Endothelial cell of umbilical vein (primary cell): ENCODE measurements around the gene PLEKHG3. TPM values are rescaled to one million over a fixed set of nuclear protein-coding genes. Genes with fewer than 3 reads are reported as not detected.

Experiments used
- BruUV-seq: library from RNA; stranded (reverse); fragments of 400-500 nt; replicated peaks from 2 replicates; lab custom pipeline; 2021; lab: Mats Ljungman, UMichigan
- CTCF ChIA-PET: fragments of 300-600, 350-600 bp; sonication (Branson Sonifier 250); formaldehyde crosslinking; loops from one replicate; lab custom pipeline; 2021; ENCODE audit warnings: antibody characterized with exemption, inconsistent platforms; lab: Charles Lee
- POLR2A ChIA-PET: fragments of 300-600, 350-600 bp; sonication (Branson Sonifier 250); formaldehyde crosslinking; loops from one replicate; lab custom pipeline; 2021; ENCODE audit warnings: antibody characterized with exemption, inconsistent platforms; lab: Charles Lee
- DNase-seq: peaks from one replicate; pipeline ENCODE4 v3.0.0-alpha.2; 2011; ENCODE audit warnings: low read depth, low spot score
- FAIRE-seq: peaks from 2 replicates; lab custom pipeline; 2011; peaks lifted over from hg19 to GRCh38; lab: Jason Lieb, UNC
- H2AFZ ChIP-seq: 2 replicates; pipeline ENCODE4 v1.6.0; 2012; ENCODE audit warnings: low read depth, low read length, control low read depth, inconsistent platforms
- H3K27ac ChIP-seq: 2 replicates; pipeline ENCODE4 v1.5.1; 2011; ENCODE audit warnings: low read depth, mild to moderate bottlenecking, control low read depth, low read length, moderate library complexity; ENCODE audit not compliant: insufficient read depth
- H3K27me3 ChIP-seq, 2 experiments: 2 replicates each; pipeline versions ENCODE4 v1.6.0 to v1.6.1; 2011; ENCODE audit warnings: low read length in 2 of 2, mixed read lengths in 1 of 2; ENCODE audit not compliant: control insufficient read depth in 2 of 2, insufficient read depth in 2 of 2
- H3K36me3 ChIP-seq, 2 experiments: 2 replicates in 1 of 2; 3 replicates in 1 of 2; pipeline ENCODE4 v1.5.1; 2011; ENCODE audit warnings: low read length in 2 of 2, mild to moderate bottlenecking in 1 of 2, moderate library complexity in 1 of 2; ENCODE audit not compliant: control insufficient read depth in 2 of 2, insufficient read depth in 2 of 2; ENCODE audit errors: extremely low read depth in 1 of 2
- H3K4me1 ChIP-seq: 3 replicates; pipeline ENCODE4 v1.5.1; 2011; ENCODE audit warnings: mild to moderate bottlenecking, low read length; ENCODE audit not compliant: control insufficient read depth, insufficient read depth; ENCODE audit errors: extremely low read depth
- H3K4me2 ChIP-seq: 2 replicates; pipeline ENCODE4 v1.6.1; 2011; ENCODE audit warnings: low read length, control low read depth, mixed read lengths; ENCODE audit not compliant: insufficient read depth
- H3K4me3 ChIP-seq, 3 experiments: fragments of 200-600 bp in 1 of 3; sonication (generic), shearing (Covaris generic) in 1 of 3; replicated peaks in 1 of 3; 2 replicates each; pipeline ENCODE4 v1.5.1; 2011 to 2016; ENCODE audit warnings: control low read depth in 3 of 3, low read length in 3 of 3, mild to moderate bottlenecking in 2 of 3, inconsistent platforms in 1 of 3, low read depth in 1 of 3, moderate library complexity in 1 of 3; ENCODE audit not compliant: insufficient read depth in 1 of 3
- H3K79me2 ChIP-seq: 2 replicates; pipeline ENCODE4 v1.6.0; 2012; ENCODE audit warnings: low read length, inconsistent platforms; ENCODE audit not compliant: control insufficient read depth, insufficient read depth
- H3K9ac ChIP-seq: replicated peaks from 2 replicates; pipeline ENCODE3; 2011; ENCODE audit warnings: low read length, control low read depth; ENCODE audit not compliant: insufficient read depth; ENCODE audit errors: extremely low read depth
- H3K9me1 ChIP-seq: replicated peaks from 3 replicates; pipeline ENCODE4 v1.6.0; 2011; ENCODE audit warnings: mild to moderate bottlenecking, low read length; ENCODE audit not compliant: control insufficient read depth, insufficient read depth; ENCODE audit errors: extremely low read depth
- H3K9me3 ChIP-seq: replicated peaks from 2 replicates; pipeline ENCODE4 v1.5.1; 2012; ENCODE audit warnings: low read length, inconsistent platforms; ENCODE audit not compliant: control insufficient read depth, insufficient read depth
- H4K20me1 ChIP-seq: replicated peaks from 2 replicates; pipeline ENCODE3; 2011; ENCODE audit warnings: mild to moderate bottlenecking, low read length; ENCODE audit not compliant: control insufficient read depth, insufficient read depth; ENCODE audit errors: extremely low read depth
- EZH2 ChIP-seq: IDR thresholded peaks from 2 replicates; pipeline ENCODE4 v1.6.1; 2012; ENCODE audit warnings: borderline replicate concordance, low read depth, mild to moderate bottlenecking, moderate library complexity, low read length, inconsistent platforms; ENCODE audit not compliant: severe bottlenecking
- FOS ChIP-seq: IDR thresholded peaks from 2 replicates; pipeline ENCODE4 v1.6.1; 2011; ENCODE audit warnings: mild to moderate bottlenecking, low read length, moderate library complexity, borderline replicate concordance; ENCODE audit not compliant: insufficient read depth
- GATA2 ChIP-seq: IDR thresholded peaks from 2 replicates; pipeline ENCODE4 v1.7.0; 2011; ENCODE audit warnings: low read depth, mild to moderate bottlenecking, moderate library complexity, mixed read lengths, low read length; ENCODE audit not compliant: insufficient read length, insufficient read depth
- JUN ChIP-seq: IDR thresholded peaks from 2 replicates; pipeline ENCODE4 v1.6.1; 2011; ENCODE audit warnings: borderline replicate concordance, low read depth; ENCODE audit not compliant: insufficient read length, insufficient read depth
- MYC ChIP-seq: IDR thresholded peaks from one replicate; pipeline ENCODE4 v1.6.1; 2011; ENCODE audit warnings: mild to moderate bottlenecking, low read depth, low read length
- POLR2A ChIP-seq: IDR thresholded peaks from 2 replicates; pipeline ENCODE4 v1.6.1; 2012; ENCODE audit warnings: low read depth, mild to moderate bottlenecking, control low read depth, low read length
- POLR2AphosphoS5 ChIP-seq: IDR thresholded peaks from 2 replicates; pipeline ENCODE4 v1.6.1; 2012; ENCODE audit warnings: low read depth, mild to moderate bottlenecking, control low read depth, low read length, moderate library complexity; ENCODE audit not compliant: insufficient read depth
- dilution Hi-C: fragments of 300-500 bp; cut with MboI; formaldehyde crosslinking; loops from one replicate; pipeline ENCODE4 v1.15.0; 2019; ENCODE audit warnings: low sequenced_read_pairs; ENCODE audit not compliant: extremely low pct_ligation_motif_present
- intact Hi-C: fragments of 100-400 bp; cut with micrococcal nuclease; formaldehyde crosslinking; loops from one replicate; pipeline ENCODE4 v1.10.0; 2022
- polyA plus RNA-seq, 4 experiments: library from polyadenylated mRNA; depleted of rRNA in 3 of 4; stranded (reverse) in 3 of 4; unstranded in 1 of 4; fragments of >200 nt; gene quantifications; 2 replicates each; pipeline versions ENCODE4 v1.2.1 to v1.2.3, GENCODE V29; 2011 to 2012; ENCODE audit warnings: missing spikeins in 1 of 4
- total RNA-seq: library from RNA; stranded (reverse); gene quantifications from 2 replicates; pipeline ENCODE4 v1.2.3, GENCODE V29; 2021
- TF ChIP-seq, protein P1 (sequence below): IDR thresholded peaks from 2 replicates; pipeline ENCODE4 v1.6.1; 2011; ENCODE audit not compliant: insufficient read depth, insufficient read length
- TF ChIP-seq, protein P2 (sequence below), 2 donors: IDR thresholded peaks; 1 replicate in 1 of 2; 2 replicates in 1 of 2; pipeline ENCODE4 v1.5.1; 2011; ENCODE audit warnings: low read length in 2 of 2, mild to moderate bottlenecking in 2 of 2, moderate library complexity in 2 of 2, control low read depth in 1 of 2, inconsistent platforms in 1 of 2, low read depth in 1 of 2; ENCODE audit not compliant: insufficient read depth in 1 of 2; ENCODE audit errors: extremely low read depth in 1 of 2

PLEKHG3 gene
- total and polyA plus RNA-seq, 2 donors (not counting 3 experiments of a cell fraction or from before 2014, with no cell fraction given): 6.6 to 8.0 TPM

DNA sequence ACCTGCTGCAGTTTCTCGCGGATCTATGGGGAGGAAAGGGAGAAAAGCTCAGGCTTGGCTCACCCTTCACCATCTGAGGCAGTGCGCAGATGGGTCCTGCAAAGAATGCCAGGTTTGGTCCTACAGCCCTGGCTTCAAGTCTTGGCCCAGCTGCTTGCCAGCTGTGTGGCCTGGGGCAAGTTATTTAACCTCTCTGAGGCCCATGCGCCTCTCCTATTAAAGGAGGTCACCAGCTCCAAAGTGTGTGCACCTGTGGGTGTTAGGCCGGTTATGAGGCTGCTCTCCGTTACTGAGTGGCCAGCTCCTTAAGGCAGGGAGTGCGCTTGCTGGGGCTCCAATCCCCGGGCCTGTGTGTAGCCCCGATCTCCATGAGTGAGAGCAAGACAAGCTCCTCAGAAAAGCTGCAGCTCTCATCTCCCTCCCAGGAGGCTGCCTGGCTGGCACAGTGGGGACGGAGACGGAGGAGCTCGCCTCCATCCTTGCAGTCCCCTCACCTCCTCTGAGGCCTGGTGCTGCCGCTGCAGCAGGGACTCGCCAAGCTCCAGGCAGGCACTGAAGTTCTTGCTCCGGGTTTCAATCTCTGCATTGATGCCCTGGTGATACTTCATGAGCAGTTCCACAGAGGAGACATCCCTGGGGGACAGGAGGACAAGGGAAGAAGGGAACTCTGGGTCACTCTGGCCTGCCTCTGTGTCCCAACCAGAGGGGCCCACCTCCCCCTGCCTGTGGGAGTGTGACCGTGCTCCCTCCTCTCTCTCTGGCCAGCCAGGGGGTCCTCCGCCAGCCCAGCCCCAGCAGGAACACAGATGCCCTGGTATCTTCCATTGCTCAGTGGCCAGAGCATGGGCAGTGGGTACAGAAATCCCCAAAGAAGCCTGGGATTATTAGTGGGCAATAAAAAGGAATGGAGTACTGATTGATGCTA is 65.1 kb downstream of the PLEKHG3 start:
- TF ChIP-seq GATA2 (no peak), MYC (no peak), EZH2 (no peak), POLR2AphosphoS5 (no peak), JUN (no peak), FOS (no peak), POLR2A (no peak)
- TF ChIP-seq, protein P1, sequence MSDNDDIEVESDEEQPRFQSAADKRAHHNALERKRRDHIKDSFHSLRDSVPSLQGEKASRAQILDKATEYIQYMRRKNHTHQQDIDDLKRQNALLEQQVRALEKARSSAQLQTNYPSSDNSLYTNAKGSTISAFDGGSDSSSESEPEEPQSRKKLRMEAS: no peak
- TF ChIP-seq, protein P2, sequence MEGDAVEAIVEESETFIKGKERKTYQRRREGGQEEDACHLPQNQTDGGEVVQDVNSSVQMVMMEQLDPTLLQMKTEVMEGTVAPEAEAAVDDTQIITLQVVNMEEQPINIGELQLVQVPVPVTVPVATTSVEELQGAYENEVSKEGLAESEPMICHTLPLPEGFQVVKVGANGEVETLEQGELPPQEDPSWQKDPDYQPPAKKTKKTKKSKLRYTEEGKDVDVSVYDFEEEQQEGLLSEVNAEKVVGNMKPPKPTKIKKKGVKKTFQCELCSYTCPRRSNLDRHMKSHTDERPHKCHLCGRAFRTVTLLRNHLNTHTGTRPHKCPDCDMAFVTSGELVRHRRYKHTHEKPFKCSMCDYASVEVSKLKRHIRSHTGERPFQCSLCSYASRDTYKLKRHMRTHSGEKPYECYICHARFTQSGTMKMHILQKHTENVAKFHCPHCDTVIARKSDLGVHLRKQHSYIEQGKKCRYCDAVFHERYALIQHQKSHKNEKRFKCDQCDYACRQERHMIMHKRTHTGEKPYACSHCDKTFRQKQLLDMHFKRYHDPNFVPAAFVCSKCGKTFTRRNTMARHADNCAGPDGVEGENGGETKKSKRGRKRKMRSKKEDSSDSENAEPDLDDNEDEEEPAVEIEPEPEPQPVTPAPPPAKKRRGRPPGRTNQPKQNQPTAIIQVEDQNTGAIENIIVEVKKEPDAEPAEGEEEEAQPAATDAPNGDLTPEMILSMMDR (IDR thresholded peaks at IDR 0.05; ENCODE audit: extremely low read depth in 1 of 2, insufficient read depth in 1 of 2, low read depth in 1 of 2, low read length in 2 of 2): no peak
- Histone ChIP-seq H3K9ac (no peak overlapping the region), H3K27ac (no peak overlapping the region), H3K27me3 (no peaks in the 10 kb centered on the region), H3K36me3 (no peaks in the 10 kb centered on the region), H4K20me1 (no peaks in the 10 kb centered on the region), H3K4me1 (peaks cover 3% of the 10 kb centered on the region), H2AFZ (no peak overlapping the region), H3K4me2 (no peak overlapping the region), H3K9me1 (no peaks in the 10 kb centered on the region), H3K9me3 (no peaks in the 10 kb centered on the region), H3K79me2 (no peaks in the 10 kb centered on the region), H3K4me3 (no peak overlapping the region)
- DNase-seq (no peak), FAIRE-seq (no peak)
- BruUV-seq: no TSS peak
- dilution Hi-C loops: no loop called here
- ChIA-PET CTCF (interaction anchor here (1.3 to 1.5 kb wide), 3 partner anchors 10 to 100 kb away, joined by 3 to 5 read pairs (median 5); no protein-coding TSS in a partner anchor), POLR2A (no interaction called here)
- intact Hi-C loops: no loop called here
